22Rv1 (cell line): Measurements from ENCODE around the gene RBM27.

Source experiments
- CTCF ChIP-seq: fragments of 450-650 bp; IDR thresholded peaks from 2 replicates; pipeline ENCODE4 v1.5.1; 2017; ENCODE audit warnings: mild to moderate bottlenecking
- ZFX ChIP-seq: fragments of 450-650 bp; IDR thresholded peaks from 2 replicates; pipeline ENCODE4 v1.6.1; 2017; ENCODE audit warnings: antibody characterized with exemption, borderline replicate concordance

- TF ChIP-seq ZFX (no peak), CTCF (no peak)
Observed at GRCh38 chr5:146199176-146199815, 4.1 kb upstream of the RBM27 start.
